ENCODE results near the gene SERP2. TPM values are rescaled to one million over a fixed set of nuclear protein-coding genes. Genes with fewer than 3 reads are reported as not detected.

Gene SERP2
- total and polyA plus RNA-seq, 2 of the 8 experiments (the other 6 are each of a cell fraction or from before 2014, with no cell fraction given): 2.0 to 2.3 TPM

DNA sequence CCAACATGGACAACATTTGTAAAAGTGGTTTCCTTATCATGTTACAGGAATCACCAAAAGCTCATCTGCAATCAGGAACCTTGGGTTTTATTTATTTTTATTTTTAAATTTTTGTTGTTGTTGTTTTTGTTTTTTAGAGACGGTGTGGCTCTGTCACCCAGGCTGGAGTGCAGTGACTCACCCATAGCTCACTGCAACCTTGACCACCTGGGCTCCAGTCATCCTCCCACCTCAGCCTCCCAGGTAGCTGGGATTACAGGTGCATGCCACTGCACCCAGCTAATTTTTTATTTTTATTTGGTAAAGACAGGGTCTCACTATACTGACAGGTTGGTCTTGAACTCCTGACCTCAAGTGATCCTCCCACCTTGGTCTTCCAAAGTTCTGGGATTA is 13.6 kb upstream of the SERP2 start:
- no peak for FAIRE-seq
- TF ChIP-seq KDM1A (IDR thresholded peaks at IDR 0.05; ENCODE audit: borderline replicate concordance, low read length) (no peak), RNF2 (IDR thresholded peaks at IDR 0.05; ENCODE audit: borderline replicate concordance, low read depth, low read length, missing control alignments, poor library complexity, severe bottlenecking) (no peak)
- TF ChIP-seq, protein P1, sequence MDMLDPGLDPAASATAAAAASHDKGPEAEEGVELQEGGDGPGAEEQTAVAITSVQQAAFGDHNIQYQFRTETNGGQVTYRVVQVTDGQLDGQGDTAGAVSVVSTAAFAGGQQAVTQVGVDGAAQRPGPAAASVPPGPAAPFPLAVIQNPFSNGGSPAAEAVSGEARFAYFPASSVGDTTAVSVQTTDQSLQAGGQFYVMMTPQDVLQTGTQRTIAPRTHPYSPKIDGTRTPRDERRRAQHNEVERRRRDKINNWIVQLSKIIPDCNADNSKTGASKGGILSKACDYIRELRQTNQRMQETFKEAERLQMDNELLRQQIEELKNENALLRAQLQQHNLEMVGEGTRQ (IDR thresholded peaks at IDR 0.05; ENCODE audit: low read length): no peak

More for the DNA sequence above, 13.6 kb upstream of the SERP2 start:
- Histone ChIP-seq H4K91ac (replicated peaks; ENCODE audit: insufficient read length, low read length) (no peak overlapping the region), H3K23me2 (ENCODE audit: low read depth, low read length) (peaks cover 3% of the 10 kb centered on the region), H3K4me2 (ENCODE audit: insufficient read depth in 1 of 2, low read depth in 2 of 2, low read length in 2 of 2) (no peak overlapping the region), H3K27ac (ENCODE audit: low read depth, low read length) (no peak overlapping the region), H2BK12ac (ENCODE audit: low read depth, low read length) (no peak overlapping the region), H2BK120ac (replicated peaks; ENCODE audit: low read depth, low read length) (no peak overlapping the region), H3K56ac (replicated peaks; ENCODE audit: insufficient read length, low read depth, low read length) (no peak overlapping the region), H3K79me1 (ENCODE audit: low read depth, low read length) (no peaks in the 10 kb centered on the region), H2BK20ac (ENCODE audit: low read length) (no peak overlapping the region), H2BK15ac (ENCODE audit: low read length) (no peak overlapping the region), H3K18ac (ENCODE audit: extremely low read depth, low read length) (no peak overlapping the region), H3K36me3 (ENCODE audit: control insufficient read depth in 2 of 4, insufficient read depth in 4 of 4, low read length in 3 of 4) (no peaks in the 10 kb centered on the region), H3K9me3 (ENCODE audit: insufficient read depth in 2 of 2, low read depth in 1 of 2, low read length in 1 of 2) (no peaks in the 10 kb centered on the region), H2AFZ (ENCODE audit: low read length) (no peak overlapping the region), H3K27me3 (replicated peaks in 1 of 4; ENCODE audit: control insufficient read depth in 3 of 4, extremely low read depth in 1 of 4, insufficient read depth in 3 of 4, low read length in 3 of 4) (no peaks in the 10 kb centered on the region), H3K4me3 (ENCODE audit: extremely low read depth in 1 of 4, insufficient read depth in 2 of 4, low read depth in 3 of 4, low read length in 4 of 4) (no peak overlapping the region), H2BK5ac (ENCODE audit: low read depth, low read length) (no peak overlapping the region), H3K14ac (ENCODE audit: insufficient read length) (no peak overlapping the region), H3K23ac (ENCODE audit: insufficient read length) (no peak overlapping the region), H3K79me2 (ENCODE audit: control insufficient read depth in 1 of 2, insufficient read depth in 2 of 2, low read length in 2 of 2) (no peaks in the 10 kb centered on the region), H4K5ac (ENCODE audit: insufficient read length, low read depth, low read length) (no peak overlapping the region), H2AK5ac (ENCODE audit: low read depth, low read length) (no peak overlapping the region), H3K4me1 (replicated peaks in 1 of 4; ENCODE audit: control insufficient read depth in 3 of 4, insufficient read depth in 4 of 4, low read length in 3 of 4) (no peaks in the 10 kb centered on the region), H4K20me1 (replicated peaks in 1 of 2; ENCODE audit: control insufficient read depth in 1 of 2, insufficient read depth in 2 of 2, low read length in 2 of 2) (no peaks in the 10 kb centered on the region), H4K8ac (ENCODE audit: extremely low read depth, insufficient read depth, low read length) (no peak overlapping the region), H3K4ac (replicated peaks; ENCODE audit: insufficient read length, low read depth, low read length) (no peak overlapping the region), H3K9ac (replicated peaks in 1 of 4; ENCODE audit: extremely low read depth in 1 of 4, low read depth in 3 of 4, low read length in 3 of 4) (no peak overlapping the region)
- WGBS, 2 experiments (ENCODE audit: extremely low coverage in 1 of 2, insufficient coverage in 1 of 2, insufficient read length in 1 of 2, insufficient replicate concordance in 2 of 2, low coverage in 1 of 2, low lambda C conversion rate in 2 of 2, missing lambda C conversion rate in 1 of 2): 83% methylated on average over 1 of the region's 1 CpG; no CpG with 5 or more reads in 1 of the 2 experiments
- CTCF ChIA-PET (ENCODE audit: partially characterized antibody): interaction anchor here (1.1 kb wide), 1 partner anchor 217 kb away, joined by 4 read pairs; no protein-coding TSS in a partner anchor
- POLR2A ChIA-PET (ENCODE audit: partially characterized antibody): no interaction called here
- no peak for DNase-seq (ENCODE audit: low read depth in 1 of 2, low spot score in 2 of 2)
